Heart right ventricle (tissue), 16 donors: ENCODE data around the gene EMP3. TPM values are rescaled to one million over a fixed set of nuclear protein-coding genes. Genes with fewer than 3 reads are reported as not detected.

Experiments
- ATAC-seq, 8 donors: fragments of 200-7000 bp; cut with Tn5 transposase; one replicate each; pipeline ENCODE4 v1.9.1; 2020; ENCODE audit warnings: mild to moderate bottlenecking in 8 of 8, moderate library complexity in 8 of 8, moderate number of reproducible peaks in 1 of 8
- DNase-seq, 2 donors: peaks; one replicate each; pipeline ENCODE4 v3.0.0-alpha.2; 2020
- H3K27ac ChIP-seq, 10 donors: fragments of 200-600 bp; sonication (generic) in 2 of 10; one replicate each; pipeline versions ENCODE4 v1.5.0 to v1.8.0; 2020 to 2022; ENCODE audit warnings: mild to moderate bottlenecking in 3 of 10
- H3K27me3 ChIP-seq, 7 donors: fragments of 200-600 bp; one replicate each; pipeline ENCODE4 v1.8.0; 2021 to 2022; ENCODE audit warnings: mild to moderate bottlenecking in 2 of 7
- H3K36me3 ChIP-seq, 9 donors: fragments of 200-600 bp; sonication (generic) in 1 of 9; one replicate each; pipeline versions ENCODE4 v1.5.0 to v1.8.0; 2020 to 2022; ENCODE audit warnings: mild to moderate bottlenecking in 2 of 9
- H3K4me1 ChIP-seq, 9 donors: fragments of 200-600 bp; sonication (generic) in 1 of 9; one replicate each; pipeline versions ENCODE4 v1.5.0 to v1.8.0; 2020 to 2022; ENCODE audit warnings: mild to moderate bottlenecking in 4 of 9
- H3K4me3 ChIP-seq, 10 donors: fragments of 200-600 bp; sonication (generic) in 2 of 10; one replicate each; pipeline versions ENCODE4 v1.5.0 to v1.8.0; 2020 to 2022; ENCODE audit warnings: mild to moderate bottlenecking in 7 of 10, moderate library complexity in 2 of 10
- H3K9me3 ChIP-seq, 11 donors: fragments of 200-600 bp in 10 of 11; sonication (generic) in 2 of 11; one replicate each; pipeline versions ENCODE4 v1.5.0 to v1.8.0; 2013 to 2022; ENCODE audit warnings: mild to moderate bottlenecking in 2 of 11, control low read depth in 1 of 11, moderate library complexity in 1 of 11
- CTCF ChIP-seq, 9 donors: fragments of 200-600 bp; sonication (generic) in 2 of 9; IDR thresholded peaks; one replicate each; pipeline versions ENCODE4 v1.5.0 to v1.8.0; 2021 to 2022; ENCODE audit warnings: antibody characterized with exemption in 9 of 9, mild to moderate bottlenecking in 5 of 9, moderate library complexity in 1 of 9
- WGBS, 2 donors: extraction: QIAGEN DNeasy Blood & Tissue Kit; methylation state at CpG; one replicate each; pipeline ENCODE4 v1.1.7; 2013; ENCODE audit warnings: inconsistent platforms in 1 of 2; 5-methylcytosine and 5-hydroxymethylcytosine counted together
- intact Hi-C, 10 donors: fragments of 100-400 bp; cut with DNase I; formaldehyde crosslinking; loops; one replicate each; pipeline versions ENCODE4 v1.11.1 to v1.14.2; 2022
- polyA plus RNA-seq, 2 donors: library from polyadenylated mRNA; stranded (reverse); fragments of 200-250 nt; gene quantifications; one replicate each; pipeline ENCODE4 v1.2.3, GENCODE V29; 2013
- total RNA-seq, 10 donors: library from RNA; stranded (reverse); fragmentation: NEBNext Ultra II Directional in 3 of 10; extraction: Animal tissue kit (Norgen Biotek cat#: 25700) in 3 of 10; gene quantifications; one replicate each; pipeline versions ENCODE4 v1.2.1 to v1.2.4, GENCODE V29; 2021 to 2023
- donor health status: Arrhythmogenic right ventricular cardiomyopathy.
- donor health status: ischemic (EF 13 %, LVEDD 7.1; RV severe dilation, severe dysfunction).
- donor health status: healthy with polysubstance abuse.
- donor health status: DM: no; HTN: yes; CAD: no.
- donor health status: DM: no; HTN: no; CAD: no.
- donor health status: ischemic (EF 25% LVEDD 6.9; RV normal size, moderate dysfunction).
- donor health status: ischemic (EF 25% LVEDD 5.7; RV mildly dilated, moderate dysfunction).
- donor health status: healthy.
- donor health status: DM: yes; HTN: yes; CAD: no.
- donor health status: Ischemic cardiomyopathy.
- donor health status: ischemic (EF 35%, LVEDD 5.7; RV mildly dilated, moderate dysfunction).
- donor health status: nonischemic (EF 11% LVEDD 7.7; RV severe dilation, severe dysfunction).
- donor health status: DM: yes; HTN: yes; CAD: no.
- donor health status: PGD.
- donor health status: ischemic (EF 29% LVEDD 5.4; RV normal size, mild dysfunction).
- donor health status: nonischemic (EF 23%, LVEDD 6.1; RV moderate dilation, normal function).

EMP3 gene
- total and polyA plus RNA-seq, 12 donors = 18.8 to 124 (median 38.5) TPM

GRCh38 chr19:48319647-48320541, 5.5 kb upstream of the EMP3 start:
- Histone ChIP-seq H3K36me3 (no peaks in the 10 kb centered on the region), H3K4me1 (peaks cover 4 to 48% (median 38%) of the 10 kb centered on the region in 9 donors), H3K27me3 (no peaks in the 10 kb centered on the region), H3K4me3 (no peak overlapping the region), H3K27ac (peak overlapping the region in 8 of 10 donors; percentile 26 to 100 (median 98)), H3K9me3 (no peaks in the 10 kb centered on the region)
- WGBS, 2 donors = 37 to 44% methylated on average over 16 of the region's 16 CpGs
- DNase-seq (peak; percentile 85 to 86), ATAC-seq (peak; percentile 35 to 73 (median 56))
- intact Hi-C loops = loop anchor here in 7 of 10 donors (2.0 to 10.0 kb wide), 7 partner anchors 15 to 267 kb away; partner anchors contain the start of genes SYNGR4 (in 2 of the 7) and TMEM143 (in 2 of the 7)
- peak; percentile 78 to 94 (median 92) for TF ChIP-seq CTCF (IDR thresholded peaks at IDR 0.05)

- no peak for TF ChIP-seq CTCF (IDR thresholded peaks at IDR 0.05)
- Histone ChIP-seq H3K36me3 (no peaks in the 10 kb centered on the region), H3K27ac (peak overlapping the region; percentile 90 to 100 (median 98)), H3K4me1 (peaks cover 4 to 59% (median 42%) of the 10 kb centered on the region in 9 donors), H3K4me3 (peak overlapping the region; percentile 40 to 68 (median 60)), H3K9me3 (no peaks in the 10 kb centered on the region), H3K27me3 (no peaks in the 10 kb centered on the region)
- 0 to 4% methylated on average over 22 of the region's 22 CpGs for WGBS, 2 donors
- peak; percentile 97 to 98 for DNase-seq
- ATAC-seq = peak; percentile 82 to 89 (median 86)
- intact Hi-C loops = loop anchor here in 5 of 10 donors (1.0 to 10.0 kb wide), 6 partner anchors 12 to 264 kb away; partner anchors contain the start of genes SYNGR4 (in 2 of the 5) and TMEM143 (in 2 of the 5)
Observed at GRCh38 chr19:48321372-48321621, 4.1 kb upstream of the EMP3 start.

- no peaks in the 10 kb centered on the region for H3K36me3 ChIP-seq
- DNase-seq (peak; percentile 98 to 100), ATAC-seq (peak; percentile 90 to 94 (median 92))
- WGBS, 2 donors = 2% methylated on average over 63 of the region's 63 CpGs
- intact Hi-C loops = loop anchor here in 5 of 10 donors (1.0 to 10.0 kb wide), 6 partner anchors 11 to 263 kb away; partner anchors contain the start of genes SYNGR4 (in 2 of the 5) and TMEM143 (in 2 of the 5)
- H3K27me3 ChIP-seq = no peaks in the 10 kb centered on the region
- peak overlapping the region; percentile 90 to 100 (median 98) for H3K27ac ChIP-seq
- peaks cover 4 to 65% (median 48%) of the 10 kb centered on the region in 9 donors for H3K4me1 ChIP-seq
- H3K4me3 ChIP-seq = peak overlapping the region; percentile 40 to 68 (median 60)
- H3K9me3 ChIP-seq = no peaks in the 10 kb centered on the region
- peak in 4 of 9 donors; percentile 14 to 33 (median 25) for TF ChIP-seq CTCF (IDR thresholded peaks at IDR 0.05)
Observed at GRCh38 chr19:48321622-48322591, 3.4 kb upstream of the EMP3 start.
